Liver (tissue), 3 donors: ENCODE data around the gene MYO7A.

Source experiments
- FOXA1 ChIP-seq: IDR thresholded peaks from 2 replicates; pipeline ENCODE4 v1.6.1; 2016; ENCODE audit warnings: antibody characterized with exemption
- RAD21 ChIP-seq, 2 donors: IDR thresholded peaks; 2 replicates each; pipeline ENCODE4 v1.6.1; 2016; ENCODE audit warnings: antibody characterized with exemption in 2 of 2, mild to moderate bottlenecking in 2 of 2
- RXRA ChIP-seq, 2 donors: IDR thresholded peaks; 2 replicates each; pipeline ENCODE4 v1.6.1; 2017 to 2018; ENCODE audit warnings: antibody characterized with exemption in 2 of 2, mild to moderate bottlenecking in 1 of 2
- TF ChIP-seq, protein P1 (sequence below): fragments of 150-350 bp; IDR thresholded peaks from 2 replicates; pipeline ENCODE4 v1.5.1; 2017; ENCODE audit warnings: improper control_type of control experiment, low read depth, low read length; ENCODE audit not compliant: missing input control
- donor health status: healthy.
- donor health status: healthy.

DNA sequence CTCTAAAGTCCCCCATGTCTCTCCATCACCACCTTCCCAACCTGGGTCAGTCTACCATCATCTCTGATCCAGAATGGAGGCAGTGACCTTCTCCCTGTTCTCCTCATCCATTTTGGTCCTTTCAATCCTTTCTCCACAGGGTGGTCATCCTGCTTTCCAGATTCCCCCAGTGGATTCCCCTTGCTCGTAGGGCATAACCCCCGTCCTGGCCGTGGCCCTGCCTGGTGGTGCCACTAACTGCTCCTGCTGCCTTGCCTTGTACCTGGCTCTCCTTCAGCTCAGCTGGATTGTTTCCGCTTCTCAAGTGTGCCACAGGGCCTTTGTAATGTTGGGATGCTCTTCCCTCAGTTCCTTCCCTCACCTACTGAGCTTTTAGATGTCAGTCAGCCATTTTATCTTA is 81.6 kb downstream of the MYO7A start:
- TF ChIP-seq, protein P1, sequence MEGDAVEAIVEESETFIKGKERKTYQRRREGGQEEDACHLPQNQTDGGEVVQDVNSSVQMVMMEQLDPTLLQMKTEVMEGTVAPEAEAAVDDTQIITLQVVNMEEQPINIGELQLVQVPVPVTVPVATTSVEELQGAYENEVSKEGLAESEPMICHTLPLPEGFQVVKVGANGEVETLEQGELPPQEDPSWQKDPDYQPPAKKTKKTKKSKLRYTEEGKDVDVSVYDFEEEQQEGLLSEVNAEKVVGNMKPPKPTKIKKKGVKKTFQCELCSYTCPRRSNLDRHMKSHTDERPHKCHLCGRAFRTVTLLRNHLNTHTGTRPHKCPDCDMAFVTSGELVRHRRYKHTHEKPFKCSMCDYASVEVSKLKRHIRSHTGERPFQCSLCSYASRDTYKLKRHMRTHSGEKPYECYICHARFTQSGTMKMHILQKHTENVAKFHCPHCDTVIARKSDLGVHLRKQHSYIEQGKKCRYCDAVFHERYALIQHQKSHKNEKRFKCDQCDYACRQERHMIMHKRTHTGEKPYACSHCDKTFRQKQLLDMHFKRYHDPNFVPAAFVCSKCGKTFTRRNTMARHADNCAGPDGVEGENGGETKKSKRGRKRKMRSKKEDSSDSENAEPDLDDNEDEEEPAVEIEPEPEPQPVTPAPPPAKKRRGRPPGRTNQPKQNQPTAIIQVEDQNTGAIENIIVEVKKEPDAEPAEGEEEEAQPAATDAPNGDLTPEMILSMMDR, result no peak
- no peak for TF ChIP-seq RXRA (IDR thresholded peaks at IDR 0.05)
- no peak for TF ChIP-seq FOXA1
- TF ChIP-seq RAD21 (IDR thresholded peaks at IDR 0.05), result no peak
